WTC11 (cell line): Measurements from ENCODE around the gene CNIH3. TPM values are rescaled to one million over a fixed set of nuclear protein-coding genes. Genes with fewer than 3 reads are reported as not detected.

ENCODE experiments used
- ATAC-seq: fragments of 200-7000 bp; cut with Tn5 transposase; 2 replicates; pipeline ENCODE4 v1.10.0; 2021; ENCODE audit warnings: mild to moderate bottlenecking, moderate library complexity
- CTCF ChIA-PET: fragments of 300-600 bp; sonication (Branson Sonifier 250); formaldehyde crosslinking; loops from one replicate; lab custom pipeline; 2021; ENCODE audit warnings: antibody characterized with exemption; lab: Charles Lee
- POLR2A ChIA-PET: fragments of 350-600 bp; sonication (Branson Sonifier 250); formaldehyde crosslinking; loops from one replicate; lab custom pipeline; 2021; ENCODE audit warnings: antibody characterized with exemption; lab: Charles Lee
- DNase-seq: peaks from one replicate; pipeline ENCODE4 v3.0.0; 2021; ENCODE audit warnings: low spot score
- H3K27ac Mint-ChIP-seq: 2 replicates; pipeline ENCODE4 v1.8.0; 2021; ENCODE audit warnings: mixed read lengths
- H3K27me3 Mint-ChIP-seq: 2 replicates; pipeline ENCODE4 v1.8.0; 2021; ENCODE audit warnings: low read depth, mild to moderate bottlenecking, moderate library complexity, mixed read lengths
- H3K36me3 Mint-ChIP-seq: 2 replicates; pipeline ENCODE4 v1.8.0; 2021; ENCODE audit warnings: mixed read lengths
- H3K4me1 Mint-ChIP-seq: 2 replicates; pipeline ENCODE4 v1.8.0; 2022; ENCODE audit warnings: mixed read lengths
- H3K4me3 Mint-ChIP-seq: 2 replicates; pipeline ENCODE4 v1.8.0; 2021; ENCODE audit warnings: mild to moderate bottlenecking, moderate library complexity, mixed read lengths
- H3K9me3 Mint-ChIP-seq: 2 replicates; pipeline ENCODE4 v1.8.0; 2021; ENCODE audit warnings: mixed read lengths
- ATF1 ChIP-seq: sonication (generic); formaldehyde crosslinking; IDR thresholded peaks from 2 replicates; pipeline ENCODE4 v1.8.1; 2023; ENCODE audit warnings: mild to moderate bottlenecking, moderate library complexity, missing genetic modification reagents
- ATF3 ChIP-seq: sonication (generic); formaldehyde crosslinking; conservative IDR thresholded peaks from 2 replicates; pipeline ENCODE4 v1.8.1; 2022; ENCODE audit warnings: mild to moderate bottlenecking, missing genetic modification reagents
- CDX4 ChIP-seq: fragments of 250-450 bp; sonication (Bioruptor Pico); IDR thresholded peaks from 2 replicates; pipeline ENCODE4 v1.9.0; 2021; ENCODE audit warnings: moderate library complexity, mild to moderate bottlenecking, inconsistent platforms, borderline replicate concordance
- CTCF ChIP-seq: fragments of 200-600 bp; IDR thresholded peaks from 2 replicates; pipeline ENCODE4 v1.8.0; 2022; ENCODE audit warnings: antibody characterized with exemption
- E2F5 ChIP-seq: sonication (generic); formaldehyde crosslinking; IDR thresholded peaks from 2 replicates; pipeline ENCODE4 v1.8.1; 2022; ENCODE audit warnings: mild to moderate bottlenecking, moderate library complexity, missing genetic modification reagents
- EMX1 ChIP-seq: fragments of 250-450 bp; sonication (Bioruptor Pico); IDR thresholded peaks from 2 replicates; pipeline ENCODE4 v1.8.0; 2021; ENCODE audit warnings: mild to moderate bottlenecking
- ESRRA ChIP-seq: sonication (generic); formaldehyde crosslinking; IDR thresholded peaks from 2 replicates; pipeline ENCODE4 v1.8.1; 2022; ENCODE audit warnings: mild to moderate bottlenecking, missing genetic modification reagents, borderline replicate concordance
- GABPB1 ChIP-seq: sonication (generic); formaldehyde crosslinking; IDR thresholded peaks from 2 replicates; pipeline ENCODE4 v1.8.1; 2023; ENCODE audit warnings: mild to moderate bottlenecking, missing genetic modification reagents
- GRHL2 ChIP-seq: fragments of 250-450 bp; sonication (Bioruptor Pico); IDR thresholded peaks from 2 replicates; pipeline ENCODE4 v1.8.0; 2022; ENCODE audit warnings: mild to moderate bottlenecking, moderate library complexity; ENCODE audit not compliant: insufficient replicate concordance, severe bottlenecking
- HMGA2 ChIP-seq: fragments of 250-450 bp; sonication (Bioruptor Pico); IDR thresholded peaks from 2 replicates; pipeline ENCODE4 v1.4.0; 2021; ENCODE audit warnings: mild to moderate bottlenecking, moderate library complexity
- IRF2 ChIP-seq: sonication (generic); formaldehyde crosslinking; IDR thresholded peaks from 2 replicates; pipeline ENCODE4 v1.8.0; 2022; ENCODE audit warnings: low read depth, missing genetic modification reagents, borderline replicate concordance
- MLX ChIP-seq: sonication (generic); formaldehyde crosslinking; IDR thresholded peaks from 2 replicates; pipeline ENCODE4 v1.8.1; 2023; ENCODE audit warnings: mild to moderate bottlenecking, missing genetic modification reagents, moderate library complexity
- RELA ChIP-seq: sonication (generic); formaldehyde crosslinking; IDR thresholded peaks from 2 replicates; pipeline ENCODE4 v1.8.1; 2022; ENCODE audit warnings: missing genetic modification reagents, mild to moderate bottlenecking, borderline replicate concordance
- RORB ChIP-seq: fragments of 250-450 bp; sonication (Bioruptor Pico); IDR thresholded peaks from 2 replicates; pipeline ENCODE4 v1.9.0; 2021; ENCODE audit warnings: mild to moderate bottlenecking
- SP1 ChIP-seq: sonication (generic); formaldehyde crosslinking; conservative IDR thresholded peaks from 2 replicates; pipeline ENCODE4 v1.8.1; 2022; ENCODE audit warnings: missing genetic modification reagents
- ZBTB21 ChIP-seq: sonication (generic); formaldehyde crosslinking; IDR thresholded peaks from 2 replicates; pipeline ENCODE4 v1.8.1; 2023; ENCODE audit warnings: mild to moderate bottlenecking, missing genetic modification reagents, borderline replicate concordance
- ZBTB43 ChIP-seq: sonication (generic); formaldehyde crosslinking; IDR thresholded peaks from 2 replicates; pipeline ENCODE4 v1.8.1; 2023; ENCODE audit warnings: mild to moderate bottlenecking, missing genetic modification reagents
- ZNF219 ChIP-seq: sonication (generic); formaldehyde crosslinking; IDR thresholded peaks from 2 replicates; pipeline ENCODE4 v1.8.0; 2023; ENCODE audit warnings: missing genetic modification reagents, mild to moderate bottlenecking, borderline replicate concordance
- ZNF232 ChIP-seq: sonication (generic); formaldehyde crosslinking; IDR thresholded peaks from 2 replicates; pipeline ENCODE4 v1.8.0; 2022; ENCODE audit warnings: mild to moderate bottlenecking, missing genetic modification reagents
- ZNF317 ChIP-seq: sonication (generic); formaldehyde crosslinking; IDR thresholded peaks from 2 replicates; pipeline ENCODE4 v1.8.1; 2023; ENCODE audit warnings: low read depth, mild to moderate bottlenecking, moderate library complexity, missing genetic modification reagents, borderline replicate concordance
- total RNA-seq: library from RNA; stranded (reverse); gene quantifications from 3 replicates; pipeline ENCODE4 v1.2.3, GENCODE V29; 2021

The CNIH3 gene
- total RNA-seq, 1 experiment from 2014 or later = 8.1 TPM

GRCh38 chr1:224668984-224669383 lies 52.9 kb downstream of the CNIH3 start (continued):
- TF ChIP-seq ESRRA (CRISPR knock-in tag) (no peak), MLX (CRISPR knock-in tag) (no peak)

GRCh38 chr1:224669403-224669802 lies 53.3 kb downstream of the CNIH3 start:
- no peak for DNase-seq
- no peak for ATAC-seq
- Mint-ChIP-seq H3K36me3 (peaks cover 3% of the 10 kb centered on the region; the same call in 1 of the 2 replicates), H3K4me3 (no peak overlapping the region), H3K27ac (no peak overlapping the region), H3K27me3 (no peaks in the 10 kb centered on the region), H3K4me1 (peaks cover 6% of the 10 kb centered on the region), H3K9me3 (peaks cover 5% of the 10 kb centered on the region)
- TF ChIP-seq E2F5 (CRISPR knock-in tag) (no peak), CTCF (no peak), RORB (CRISPR knock-in tag) (no peak), ZBTB21 (no peak), GABPB1 (no peak), HMGA2 (CRISPR knock-in tag) (no peak), RELA (CRISPR knock-in tag) (no peak), EMX1 (no peak), MLX (CRISPR knock-in tag) (no peak), ZNF219 (CRISPR knock-in tag) (no peak)
- POLR2A ChIA-PET = no interaction called here
- CTCF ChIA-PET = no interaction called here

GRCh38 chr1:224670506-224670905 lies 54.4 kb downstream of the CNIH3 start:
- CTCF ChIA-PET = no interaction called here
- H3K27me3 Mint-ChIP-seq = no peaks in the 10 kb centered on the region
- peaks cover 6% of the 10 kb centered on the region for H3K4me1 Mint-ChIP-seq
- H3K9me3 Mint-ChIP-seq = peaks cover 5% of the 10 kb centered on the region
- ATAC-seq (no peak), DNase-seq (no peak)
- POLR2A ChIA-PET = no interaction called here
- H3K4me3 Mint-ChIP-seq = no peak overlapping the region
- peaks cover 3% of the 10 kb centered on the region; the same call in 1 of the 2 replicates for H3K36me3 Mint-ChIP-seq
- no peak for TF ChIP-seq ZNF317 (CRISPR knock-in tag)
- TF ChIP-seq GRHL2 (CRISPR knock-in tag) = no peak
- no peak for TF ChIP-seq ATF3 (CRISPR knock-in tag)
- TF ChIP-seq ATF1 (CRISPR knock-in tag) = no peak
- TF ChIP-seq ZBTB43 (CRISPR knock-in tag) = no peak
- no peak for TF ChIP-seq SP1
- no peak for TF ChIP-seq ZNF232 (CRISPR knock-in tag)
- TF ChIP-seq EMX1 = no peak
- no peak for TF ChIP-seq CDX4
- TF ChIP-seq IRF2 (CRISPR knock-in tag) = no peak
- H3K27ac Mint-ChIP-seq = no peak overlapping the region
